Lower leg skin (tissue), 4 donors: ENCODE results near the gene SFI1. TPM values are rescaled to one million over a fixed set of nuclear protein-coding genes. Genes with fewer than 3 reads are reported as not detected.
"Not testable (repeated sequence)": the region's sequence is repeated elsewhere in the genome, so short reads cannot be mapped to it uniquely, and the experiment has no call there.

Experiments
- DNase-seq, 2 donors: peaks; one replicate each; pipeline ENCODE4 v3.0.0-alpha.2; 2019; ENCODE audit warnings: low spot score in 2 of 2
- H3K4me3 ChIP-seq: fragments of 200-600 bp; sonication (generic); 2 replicates; pipeline ENCODE4 v1.5.1; 2017; ENCODE audit warnings: mild to moderate bottlenecking, low read depth; ENCODE audit not compliant: poor library complexity, severe bottlenecking
- POLR2A ChIP-seq, 2 donors: fragments of 450-650 bp; IDR thresholded peaks; one replicate each; pipeline ENCODE4 v1.6.1; 2016 to 2017; ENCODE audit warnings: antibody characterized with exemption in 2 of 2, mild to moderate bottlenecking in 1 of 2, moderate library complexity in 1 of 2
- WGBS, 2 donors: methylation state at CpG; one replicate each; pipeline ENCODE4 v1.1.5; 2018; 5-methylcytosine and 5-hydroxymethylcytosine counted together
- intact Hi-C: fragments of 100-400 bp; cut with DNase I; formaldehyde crosslinking; loops from one replicate; pipeline ENCODE4 v1.15.0; 2023; ENCODE audit warnings: low total_unique reads
- total RNA-seq, 4 donors: library from RNA; depleted of rRNA; stranded (reverse); fragments of >200 nt; gene quantifications; one replicate each; pipeline ENCODE4 v1.1.0, GENCODE V29; 2016
- TF ChIP-seq, protein P1 (sequence below), 3 donors: fragments of 450-650 bp; IDR thresholded peaks; one replicate each; pipeline ENCODE4 v1.5.1; 2016; ENCODE audit warnings: antibody characterized with exemption in 3 of 3, mild to moderate bottlenecking in 3 of 3, moderate library complexity in 2 of 3

SFI1 gene
- total RNA-seq, 4 donors from 2014 or later = 24.2 to 66.4 (median 32.2) TPM

DNA sequence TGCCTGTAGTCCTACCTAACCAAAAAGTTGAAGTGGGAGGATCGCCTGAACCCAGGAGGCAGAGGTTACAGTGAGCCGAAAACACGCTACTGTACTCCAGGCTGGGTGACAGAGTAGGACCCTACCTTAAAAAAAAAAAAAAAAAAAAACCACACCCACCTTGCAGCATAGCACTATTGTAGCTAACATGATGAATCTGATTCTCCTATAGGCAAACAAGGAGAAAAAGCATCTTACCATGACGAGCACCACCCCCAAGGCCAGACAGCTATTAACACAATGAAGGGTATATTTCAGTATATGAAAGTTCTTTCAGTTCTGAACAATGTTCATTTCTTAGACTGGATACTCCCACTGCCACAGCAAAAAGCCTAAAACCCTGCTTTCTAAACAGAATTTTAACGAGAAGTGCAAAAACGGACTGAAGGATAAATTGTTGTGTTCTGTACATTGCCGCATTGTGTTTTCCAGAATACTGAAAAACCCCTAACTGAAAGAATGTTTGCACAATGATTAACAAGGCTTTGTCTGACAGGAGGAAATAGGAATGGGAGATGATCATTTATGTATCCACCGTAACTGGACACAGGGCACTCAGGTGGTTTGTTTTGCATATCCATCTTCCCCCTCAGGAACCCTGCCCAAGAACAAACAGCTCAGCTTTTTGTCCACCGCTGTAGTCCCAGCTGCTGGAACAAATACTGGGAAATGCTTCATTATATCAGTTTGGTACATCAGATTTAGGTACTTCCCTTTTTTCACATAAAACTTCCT lies 156.8 kb downstream of the SFI1 start:
- DNase-seq = no peak
- TF ChIP-seq, protein P1, sequence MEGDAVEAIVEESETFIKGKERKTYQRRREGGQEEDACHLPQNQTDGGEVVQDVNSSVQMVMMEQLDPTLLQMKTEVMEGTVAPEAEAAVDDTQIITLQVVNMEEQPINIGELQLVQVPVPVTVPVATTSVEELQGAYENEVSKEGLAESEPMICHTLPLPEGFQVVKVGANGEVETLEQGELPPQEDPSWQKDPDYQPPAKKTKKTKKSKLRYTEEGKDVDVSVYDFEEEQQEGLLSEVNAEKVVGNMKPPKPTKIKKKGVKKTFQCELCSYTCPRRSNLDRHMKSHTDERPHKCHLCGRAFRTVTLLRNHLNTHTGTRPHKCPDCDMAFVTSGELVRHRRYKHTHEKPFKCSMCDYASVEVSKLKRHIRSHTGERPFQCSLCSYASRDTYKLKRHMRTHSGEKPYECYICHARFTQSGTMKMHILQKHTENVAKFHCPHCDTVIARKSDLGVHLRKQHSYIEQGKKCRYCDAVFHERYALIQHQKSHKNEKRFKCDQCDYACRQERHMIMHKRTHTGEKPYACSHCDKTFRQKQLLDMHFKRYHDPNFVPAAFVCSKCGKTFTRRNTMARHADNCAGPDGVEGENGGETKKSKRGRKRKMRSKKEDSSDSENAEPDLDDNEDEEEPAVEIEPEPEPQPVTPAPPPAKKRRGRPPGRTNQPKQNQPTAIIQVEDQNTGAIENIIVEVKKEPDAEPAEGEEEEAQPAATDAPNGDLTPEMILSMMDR (IDR thresholded peaks at IDR 0.05) = no peak
- no peak for TF ChIP-seq POLR2A (IDR thresholded peaks at IDR 0.05)
- intact Hi-C loops = no loop called here
- 83 to 86% methylated on average over 9 of the region's 9 CpGs for WGBS, 2 donors
- no peak overlapping the region for H3K4me3 ChIP-seq

DNA sequence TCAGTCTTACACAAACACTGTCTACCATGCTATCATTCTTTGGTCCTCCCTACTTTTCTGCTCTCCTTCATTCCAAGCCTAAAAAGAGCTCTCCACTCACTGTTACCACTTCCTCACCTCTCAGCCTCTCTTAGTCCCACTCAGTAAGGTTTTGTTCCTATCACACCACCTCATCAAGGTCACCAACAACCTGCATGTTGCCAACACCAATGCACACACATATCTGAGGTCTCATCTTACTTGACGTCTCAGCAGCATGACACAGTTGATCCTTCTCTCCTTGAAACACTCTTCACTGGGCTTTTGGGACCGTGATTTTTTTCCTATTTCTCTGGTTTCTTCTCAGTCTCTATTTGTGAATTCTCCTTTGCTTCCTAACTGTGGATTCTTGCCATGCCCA lies 157.6 kb downstream of the SFI1 start:
- TF ChIP-seq, protein P1 (IDR thresholded peaks at IDR 0.05) = no peak
- TF ChIP-seq POLR2A (IDR thresholded peaks at IDR 0.05) = no peak
- 90 to 92% methylated on average over 2 of the region's 2 CpGs for WGBS, 2 donors
- intact Hi-C loops = no loop called here
- H3K4me3 ChIP-seq = no peak overlapping the region
- DNase-seq = no peak

DNA sequence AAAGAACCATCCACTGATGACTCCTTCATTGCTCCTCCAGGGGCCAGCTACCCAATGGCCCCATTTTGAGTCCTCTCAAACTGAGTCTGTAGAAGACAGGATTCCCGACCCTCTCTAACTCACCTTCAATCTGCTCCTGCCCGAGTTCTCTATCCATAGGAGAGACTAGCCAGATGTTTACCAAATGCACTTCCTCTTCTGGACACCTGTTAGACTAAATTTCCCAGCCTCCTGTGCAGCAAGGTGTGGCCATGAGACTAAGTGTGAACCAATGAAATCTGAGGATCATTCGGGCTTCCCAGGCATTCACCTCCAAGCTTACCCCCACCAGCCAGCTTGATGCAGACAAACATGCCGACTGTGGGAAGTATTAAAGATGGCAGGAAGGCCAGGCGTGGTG lies 158.1 kb downstream of the SFI1 start:
- intact Hi-C loops = no loop called here
- 93 to 96% methylated on average over 5 of the region's 5 CpGs for WGBS, 2 donors
- no peak overlapping the region for H3K4me3 ChIP-seq
- no peak for DNase-seq
- TF ChIP-seq, protein P1 (IDR thresholded peaks at IDR 0.05) = no peak
- no peak for TF ChIP-seq POLR2A (IDR thresholded peaks at IDR 0.05)

DNA sequence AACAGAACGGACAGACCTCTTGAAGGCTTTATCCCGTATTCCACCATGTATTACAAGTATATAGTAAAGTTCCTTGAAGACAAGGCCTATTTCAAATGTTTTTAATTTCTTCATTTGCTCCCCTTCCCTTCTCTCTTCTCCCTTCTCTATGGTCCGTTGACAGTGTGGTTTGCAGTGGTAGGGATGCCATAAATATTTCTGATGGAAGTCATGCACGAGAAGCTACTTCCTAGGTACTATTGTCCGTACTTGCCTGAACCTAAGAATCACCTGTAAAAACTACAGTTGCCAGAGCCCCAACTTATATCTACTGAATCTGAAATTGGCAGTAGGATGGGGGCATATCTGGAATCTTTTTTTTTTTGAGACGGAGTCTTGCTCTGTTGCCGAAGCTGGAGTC lies 162.9 kb downstream of the SFI1 start:
- 63 to 66% methylated on average over 7 of the region's 7 CpGs for WGBS, 2 donors
- no peak for DNase-seq
- TF ChIP-seq, protein P1 (IDR thresholded peaks at IDR 0.05) = no peak
- TF ChIP-seq POLR2A (IDR thresholded peaks at IDR 0.05) = no peak
- intact Hi-C loops = no loop called here
- no peak overlapping the region for H3K4me3 ChIP-seq

DNA sequence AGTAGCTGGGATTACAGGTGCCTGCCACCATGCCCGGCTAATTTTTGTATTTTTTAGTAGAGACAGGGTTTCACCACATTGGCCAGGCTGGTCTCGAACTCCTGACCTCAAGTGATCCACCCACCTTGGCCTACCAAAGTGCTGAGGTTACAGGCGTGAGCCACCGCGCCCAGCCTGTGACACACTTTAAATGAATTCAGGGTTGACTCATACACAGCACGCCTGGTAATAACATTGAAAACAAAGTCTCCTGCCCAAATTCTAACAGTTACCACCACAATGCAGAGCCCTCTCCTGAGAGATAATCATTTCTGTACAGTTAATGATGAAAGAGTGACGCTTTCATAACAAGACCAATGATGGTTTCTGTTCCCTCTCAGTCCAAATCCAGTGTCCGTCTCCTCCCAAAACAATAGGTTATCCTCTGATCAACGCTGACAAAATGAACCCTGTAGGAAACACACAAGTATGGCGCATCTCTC lies 164.6 kb downstream of the SFI1 start:
- not testable (repeated sequence) for H3K4me3 ChIP-seq, DNase-seq
- WGBS, 2 donors = 46 to 49% methylated on average over 10 of the region's 10 CpGs
- intact Hi-C loops = loop anchor here (10.0 kb wide), 1 partner anchor 814 kb away; the partner anchor contains the start of gene FBXO7

DNA sequence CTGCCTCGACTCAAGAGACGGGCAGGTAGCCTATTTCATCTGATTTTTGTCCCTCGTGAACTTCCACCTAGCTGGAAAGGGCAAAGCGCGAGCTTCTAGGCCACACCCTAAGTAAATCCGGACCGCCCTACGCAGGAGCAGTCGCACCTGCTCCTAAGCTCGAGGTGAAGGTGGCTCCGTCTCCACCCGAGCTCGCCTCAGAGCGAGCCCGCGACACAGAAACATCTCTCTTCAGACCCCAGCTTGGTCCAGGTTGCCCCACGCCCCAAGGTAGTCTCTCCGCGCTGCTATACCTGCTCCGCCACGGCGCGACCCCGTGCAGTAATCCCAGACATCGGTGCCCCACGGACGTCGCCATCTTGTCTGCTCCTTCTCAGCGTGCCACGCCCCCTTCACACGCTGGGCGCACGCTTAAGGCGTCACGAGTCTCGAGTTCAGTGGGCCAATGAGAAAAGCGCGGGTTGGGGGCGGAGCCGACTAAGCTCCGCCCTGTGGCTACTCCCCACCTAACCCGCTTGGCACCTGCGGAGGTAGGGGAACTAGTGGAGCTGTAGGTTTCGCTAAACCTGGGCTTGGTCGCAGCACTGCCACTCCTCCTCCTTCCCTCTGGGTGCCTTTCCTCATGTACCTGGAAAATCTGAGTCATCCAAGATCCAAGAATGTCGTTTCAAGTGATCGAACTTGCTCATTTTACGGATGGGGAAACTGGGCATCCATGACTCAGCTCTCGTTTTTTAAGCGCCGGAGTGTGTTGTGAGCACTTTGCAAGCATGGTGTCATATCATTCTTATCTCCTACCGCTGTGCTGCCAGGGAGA lies 165.7 kb downstream of the SFI1 start, which contains the start of gene PISD:
TSS of gene PISD (minus strand) at position 365 of the 817 bp plus-strand sequence. CDS start at position 358, 7 bp downstream.
- DNase-seq = peak; percentile 96 to 99
- TF ChIP-seq, protein P1 (IDR thresholded peaks at IDR 0.05) = no peak
- no peak for TF ChIP-seq POLR2A (IDR thresholded peaks at IDR 0.05)
- WGBS, 2 donors = 1% methylated on average over 49 to 52 of the region's 52 CpGs
- H3K4me3 ChIP-seq = peak within 1 kb of the TSS; percentile 65
- intact Hi-C loops = loop anchor here (10.0 kb wide), 1 partner anchor 813 kb away; the partner anchor contains the start of gene FBXO7
